OCI-LY1 (cell line): ENCODE results near the gene MID2.

ENCODE experiments used
- H2AFZ ChIP-seq: fragments of 200-600 bp; sonication (generic), shearing (Covaris generic); 2 replicates; pipeline ENCODE4 v1.6.0; 2014; ENCODE audit warnings: antibody characterized with exemption, mild to moderate bottlenecking, low read length
- H3F3A ChIP-seq: fragments of 200-600 bp; sonication (generic), shearing (Covaris generic); 2 replicates; pipeline ENCODE4 v1.6.0; 2014; ENCODE audit warnings: mild to moderate bottlenecking, antibody characterized with exemption, low read length, moderate library complexity; ENCODE audit not compliant: insufficient read depth
- H3K27ac ChIP-seq: fragments of 200-600 bp; sonication (generic); 2 replicates; pipeline ENCODE4 v1.5.1; 2014; ENCODE audit warnings: low read length, mixed run types, mild to moderate bottlenecking, low read depth; ENCODE audit not compliant: poor library complexity, severe bottlenecking
- H3K27me3 ChIP-seq: fragments of 200-600 bp; sonication (generic); 2 replicates; pipeline ENCODE4 v1.6.0; 2014; ENCODE audit warnings: antibody characterized with exemption, mild to moderate bottlenecking, low read length, moderate library complexity; ENCODE audit not compliant: insufficient read depth
- H3K36me3 ChIP-seq: fragments of 200-600 bp; sonication (generic); 2 replicates; pipeline ENCODE4 v1.6.1; 2014; ENCODE audit warnings: mild to moderate bottlenecking, antibody characterized with exemption, low read length, moderate library complexity, mixed read lengths; ENCODE audit not compliant: insufficient read depth
- H3K4me1 ChIP-seq: fragments of 200-600 bp; sonication (generic); 2 replicates; pipeline ENCODE4 v1.5.1; 2014; ENCODE audit warnings: mild to moderate bottlenecking, low read length, moderate library complexity; ENCODE audit not compliant: insufficient read depth, severe bottlenecking
- H3K4me2 ChIP-seq: fragments of 200-600 bp; sonication (generic), shearing (Covaris generic); 2 replicates; pipeline ENCODE4 v1.6.1; 2014; ENCODE audit warnings: low read length
- H3K4me3 ChIP-seq: fragments of 200-600 bp; sonication (generic); 2 replicates; pipeline ENCODE4 v1.5.1; 2014; ENCODE audit warnings: low read length, low read depth, mild to moderate bottlenecking, mixed read lengths; ENCODE audit not compliant: poor library complexity, severe bottlenecking
- H3K79me2 ChIP-seq: fragments of 200-600 bp; shearing (Covaris generic); 2 replicates; pipeline ENCODE4 v1.6.1; 2016; ENCODE audit warnings: mixed run types, low read length, mixed read lengths; ENCODE audit not compliant: insufficient read depth
- H3K9ac ChIP-seq: fragments of 200-600 bp; sonication (generic), shearing (Covaris generic); 2 replicates; pipeline ENCODE4 v1.6.1; 2014; ENCODE audit warnings: mild to moderate bottlenecking, low read length, mixed read lengths
- H3K9me2 ChIP-seq: fragments of 200-600 bp; sonication (generic), shearing (Covaris generic); 2 replicates; pipeline ENCODE4 v1.6.1; 2014; ENCODE audit warnings: low read depth, mild to moderate bottlenecking, low read length, mixed read lengths
- H3K9me3 ChIP-seq: fragments of 200-600 bp; shearing (Covaris generic); 2 replicates; pipeline ENCODE4 v1.6.1; 2014; ENCODE audit warnings: low read length, mixed read lengths
- H4K20me1 ChIP-seq: fragments of 200-600 bp; sonication (generic), shearing (Covaris generic); 2 replicates; pipeline ENCODE4 v1.6.0; 2016; ENCODE audit warnings: mild to moderate bottlenecking, low read length; ENCODE audit not compliant: insufficient read depth
- EZH2 ChIP-seq: fragments of 200-600 bp; sonication (generic), shearing (Covaris generic); IDR thresholded peaks from 2 replicates; pipeline ENCODE4 v1.8.0; 2017; ENCODE audit warnings: borderline replicate concordance, mixed run types, mild to moderate bottlenecking, antibody characterized with exemption, low read length, moderate library complexity, mixed read lengths
- TF ChIP-seq, protein P1 (sequence below): fragments of 200-600 bp; sonication (generic), shearing (Covaris generic); IDR thresholded peaks from 2 replicates; pipeline ENCODE4 v1.5.1; 2017; ENCODE audit warnings: mild to moderate bottlenecking, antibody characterized with exemption, low read length, moderate library complexity, mixed read lengths

Gene MID2

DNA sequence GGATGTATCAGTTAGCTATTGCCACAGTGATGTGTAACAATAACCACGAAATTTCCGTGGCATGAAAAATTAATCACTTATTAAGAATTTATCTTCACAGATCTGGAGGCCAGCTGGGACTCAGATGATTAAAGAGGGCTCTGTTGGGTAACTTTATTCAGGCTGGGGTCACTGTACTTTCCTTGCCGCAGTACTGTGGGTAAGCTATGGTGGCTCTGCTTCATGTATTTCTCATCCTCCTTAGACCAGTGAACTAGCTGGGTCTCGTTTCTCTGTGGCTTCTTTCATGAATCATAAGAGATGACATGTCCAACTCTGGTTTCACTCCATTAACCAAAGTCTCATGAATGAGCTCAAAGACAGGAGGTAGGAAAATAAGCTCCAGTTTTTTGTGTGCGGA, 143.0 kb downstream of the MID2 start:
- TF ChIP-seq, protein P1, sequence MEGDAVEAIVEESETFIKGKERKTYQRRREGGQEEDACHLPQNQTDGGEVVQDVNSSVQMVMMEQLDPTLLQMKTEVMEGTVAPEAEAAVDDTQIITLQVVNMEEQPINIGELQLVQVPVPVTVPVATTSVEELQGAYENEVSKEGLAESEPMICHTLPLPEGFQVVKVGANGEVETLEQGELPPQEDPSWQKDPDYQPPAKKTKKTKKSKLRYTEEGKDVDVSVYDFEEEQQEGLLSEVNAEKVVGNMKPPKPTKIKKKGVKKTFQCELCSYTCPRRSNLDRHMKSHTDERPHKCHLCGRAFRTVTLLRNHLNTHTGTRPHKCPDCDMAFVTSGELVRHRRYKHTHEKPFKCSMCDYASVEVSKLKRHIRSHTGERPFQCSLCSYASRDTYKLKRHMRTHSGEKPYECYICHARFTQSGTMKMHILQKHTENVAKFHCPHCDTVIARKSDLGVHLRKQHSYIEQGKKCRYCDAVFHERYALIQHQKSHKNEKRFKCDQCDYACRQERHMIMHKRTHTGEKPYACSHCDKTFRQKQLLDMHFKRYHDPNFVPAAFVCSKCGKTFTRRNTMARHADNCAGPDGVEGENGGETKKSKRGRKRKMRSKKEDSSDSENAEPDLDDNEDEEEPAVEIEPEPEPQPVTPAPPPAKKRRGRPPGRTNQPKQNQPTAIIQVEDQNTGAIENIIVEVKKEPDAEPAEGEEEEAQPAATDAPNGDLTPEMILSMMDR: no peak
- no peak for TF ChIP-seq EZH2
- Histone ChIP-seq H3K4me3 (no peak overlapping the region), H3K27me3 (no peaks in the 10 kb centered on the region), H3K9me3 (no peaks in the 10 kb centered on the region), H2AFZ (no peak overlapping the region), H3K9me2 (no peaks in the 10 kb centered on the region), H3K4me1 (no peaks in the 10 kb centered on the region), H3K4me2 (no peak overlapping the region), H3K36me3 (no peaks in the 10 kb centered on the region), H4K20me1 (no peaks in the 10 kb centered on the region), H3K79me2 (no peaks in the 10 kb centered on the region), H3K9ac (no peak overlapping the region), H3K27ac (no peak overlapping the region), H3F3A (no peaks in the 10 kb centered on the region)

DNA sequence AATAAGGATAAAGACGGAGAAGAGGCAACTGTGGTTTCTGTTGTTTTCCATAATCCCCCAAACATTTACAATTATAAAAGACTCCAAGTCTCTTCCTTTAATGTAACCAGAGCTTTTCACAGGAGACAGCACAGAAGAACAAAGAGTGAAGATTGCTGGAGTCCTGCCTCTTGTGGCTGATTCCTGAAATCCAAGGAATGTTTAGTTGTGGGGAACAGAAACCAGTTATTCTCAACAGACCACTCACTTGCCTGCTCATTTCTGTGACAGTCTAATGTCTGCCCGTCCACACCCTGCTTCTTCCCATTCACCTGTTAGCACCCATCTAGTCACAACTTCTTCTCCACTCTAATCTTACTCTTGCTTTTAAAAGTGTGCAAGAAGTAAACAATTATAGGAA, 144.4 kb downstream of the MID2 start:
- H4K20me1 ChIP-seq: no peaks in the 10 kb centered on the region
- H3K27ac ChIP-seq: no peak overlapping the region
- TF ChIP-seq, protein P1: no peak
- TF ChIP-seq EZH2: no peak
- H3K27me3 ChIP-seq: no peaks in the 10 kb centered on the region
- no peaks in the 10 kb centered on the region for H3F3A ChIP-seq
- no peak overlapping the region for H3K4me3 ChIP-seq
- no peaks in the 10 kb centered on the region for H3K9me3 ChIP-seq
- no peaks in the 10 kb centered on the region for H3K9me2 ChIP-seq
- no peaks in the 10 kb centered on the region for H3K4me1 ChIP-seq
- no peaks in the 10 kb centered on the region for H3K36me3 ChIP-seq
- no peak overlapping the region for H2AFZ ChIP-seq
- H3K9ac ChIP-seq: no peak overlapping the region
- H3K4me2 ChIP-seq: no peak overlapping the region
- no peaks in the 10 kb centered on the region for H3K79me2 ChIP-seq

GRCh38 chrX:107971636-107972035, 146.0 kb downstream of the MID2 start:
- Histone ChIP-seq H2AFZ (no peak overlapping the region), H3K4me2 (no peak overlapping the region), H3K79me2 (no peaks in the 10 kb centered on the region), H3K9ac (no peak overlapping the region), H3F3A (no peaks in the 10 kb centered on the region), H3K9me3 (no peaks in the 10 kb centered on the region), H3K36me3 (no peaks in the 10 kb centered on the region), H3K27me3 (no peaks in the 10 kb centered on the region), H3K4me1 (no peaks in the 10 kb centered on the region), H3K9me2 (no peaks in the 10 kb centered on the region), H4K20me1 (no peaks in the 10 kb centered on the region), H3K27ac (no peak overlapping the region), H3K4me3 (no peak overlapping the region)
- TF ChIP-seq, protein P1: no peak
- TF ChIP-seq EZH2: no peak
